Stimulated activated naive B cell treated with anti-CD40 and anti-IgM and Interleukin-4, amounts not matched to agents 10 μg/mL and 1 μg/mL and 100 μg/mL, for 72 hours (primary cell): ENCODE data around the gene SLC38A2.
"Not testable (repeated sequence)": the region's sequence is repeated elsewhere in the genome, so short reads cannot be mapped to it uniquely, and the experiment has no call there.

Experiments
- ATAC-seq, 2 donors: fragments of 150-1000 bp; cut with Tn5 transposase; replicated peaks; 2 replicates each; pipeline ENCODE4 v1.10.0; 2021; ENCODE audit warnings: moderate library complexity in 1 of 2
- DNase-seq: peaks from one replicate; pipeline ENCODE4 v3.0.0; 2021
- H3K27ac Mint-ChIP-seq: one replicate; pipeline ENCODE4 v1.8.0; 2022; ENCODE audit warnings: mild to moderate bottlenecking, mixed read lengths
- H3K27me3 Mint-ChIP-seq, 2 donors: one replicate each; pipeline ENCODE4 v1.8.0; 2022; ENCODE audit warnings: mixed read lengths in 2 of 2
- H3K36me3 Mint-ChIP-seq, 2 donors: one replicate each; pipeline ENCODE4 v1.8.0; 2022; ENCODE audit warnings: mixed read lengths in 2 of 2, mild to moderate bottlenecking in 1 of 2
- H3K4me1 Mint-ChIP-seq, 2 donors: one replicate each; pipeline ENCODE4 v1.8.0; 2022; ENCODE audit warnings: mixed read lengths in 2 of 2, mild to moderate bottlenecking in 1 of 2
- H3K4me3 Mint-ChIP-seq, 2 donors: one replicate each; pipeline ENCODE4 v1.8.0; 2022; ENCODE audit warnings: mild to moderate bottlenecking in 2 of 2, mixed read lengths in 2 of 2, moderate library complexity in 1 of 2
- H3K9me3 Mint-ChIP-seq, 2 donors: one replicate each; pipeline ENCODE4 v1.8.0; 2022; ENCODE audit warnings: mixed read lengths in 2 of 2, mild to moderate bottlenecking in 1 of 2

The SLC38A2 gene

GRCh38 chr12:46403719-46404070 is 31.1 kb upstream of the SLC38A2 start:
- DNase-seq (no peak), ATAC-seq (no peak)
- H3K27me3 Mint-ChIP-seq = no peaks in the 10 kb centered on the region
- H3K27ac Mint-ChIP-seq = no peak overlapping the region
- H3K4me1 Mint-ChIP-seq = peaks cover 29 to 59% of the 10 kb centered on the region in 2 donors
- no peaks in the 10 kb centered on the region for H3K9me3 Mint-ChIP-seq
- peaks cover 6% of the 10 kb centered on the region in 2 donors for H3K36me3 Mint-ChIP-seq
- no peak overlapping the region for H3K4me3 Mint-ChIP-seq

GRCh38 chr12:46402941-46403718 is 30.6 kb upstream of the SLC38A2 start:
- H3K36me3 Mint-ChIP-seq = peaks cover 11% of the 10 kb centered on the region in 2 donors
- no peak overlapping the region for H3K4me3 Mint-ChIP-seq
- no peak for ATAC-seq
- H3K4me1 Mint-ChIP-seq = peaks cover 29 to 65% of the 10 kb centered on the region in 2 donors
- no peaks in the 10 kb centered on the region for H3K27me3 Mint-ChIP-seq
- no peak overlapping the region for H3K27ac Mint-ChIP-seq
- no peaks in the 10 kb centered on the region for H3K9me3 Mint-ChIP-seq
- no peak for DNase-seq

- ATAC-seq (no peak), DNase-seq (no peak)
- H3K36me3 Mint-ChIP-seq = peaks cover 11 to 12% of the 10 kb centered on the region in 2 donors
- H3K9me3 Mint-ChIP-seq = no peaks in the 10 kb centered on the region
- H3K4me1 Mint-ChIP-seq = peaks cover 29 to 66% of the 10 kb centered on the region in 2 donors
- H3K4me3 Mint-ChIP-seq = no peak overlapping the region
- no peaks in the 10 kb centered on the region for H3K27me3 Mint-ChIP-seq
- H3K27ac Mint-ChIP-seq = no peak overlapping the region
Observed at GRCh38 chr12:46402451-46402850, 29.9 kb upstream of the SLC38A2 start.

GRCh38 chr12:46401662-46402061 is 29.1 kb upstream of the SLC38A2 start:
- Mint-ChIP-seq H3K36me3 (peaks cover 11 to 12% of the 10 kb centered on the region in 2 donors), H3K4me3 (no peak overlapping the region), H3K27ac (no peak overlapping the region), H3K27me3 (no peaks in the 10 kb centered on the region), H3K4me1 (peaks cover 29 to 64% of the 10 kb centered on the region in 2 donors), H3K9me3 (no peaks in the 10 kb centered on the region)
- DNase-seq = no peak
- ATAC-seq = peak in 1 of 2 donors; percentile 21

GRCh38 chr12:46400406-46400805 is 27.8 kb upstream of the SLC38A2 start:
- Mint-ChIP-seq H3K27me3 (no peaks in the 10 kb centered on the region), H3K4me3 (no peak overlapping the region), H3K9me3 (no peaks in the 10 kb centered on the region), H3K4me1 (peaks cover 24 to 59% of the 10 kb centered on the region in 2 donors), H3K27ac (no peak overlapping the region), H3K36me3 (peaks cover 7 to 8% of the 10 kb centered on the region in 2 donors)
- ATAC-seq (no peak), DNase-seq (no peak)

- not testable (repeated sequence) for H3K27me3 Mint-ChIP-seq, H3K9me3 Mint-ChIP-seq, H3K4me3 Mint-ChIP-seq, DNase-seq, ATAC-seq, H3K36me3 Mint-ChIP-seq, H3K27ac Mint-ChIP-seq
- peaks cover 20 to 54% of the 10 kb centered on the region in 2 donors for H3K4me1 Mint-ChIP-seq
Observed at GRCh38 chr12:46399461-46400248, 27.1 kb upstream of the SLC38A2 start.

GRCh38 chr12:46396826-46397225 is 24.3 kb upstream of the SLC38A2 start:
- H3K4me1 Mint-ChIP-seq = peaks cover 13 to 30% of the 10 kb centered on the region in 2 donors
- H3K27me3 Mint-ChIP-seq = no peaks in the 10 kb centered on the region
- H3K27ac Mint-ChIP-seq = no peak overlapping the region
- DNase-seq (no peak), ATAC-seq (no peak)
- peaks cover 8 to 12% of the 10 kb centered on the region in 2 donors for H3K36me3 Mint-ChIP-seq
- no peak overlapping the region for H3K4me3 Mint-ChIP-seq
- no peaks in the 10 kb centered on the region for H3K9me3 Mint-ChIP-seq

- Mint-ChIP-seq H3K4me3 (no peak overlapping the region), H3K27me3 (no peaks in the 10 kb centered on the region), H3K9me3 (no peaks in the 10 kb centered on the region), H3K4me1 (peaks cover 8 to 28% of the 10 kb centered on the region in 2 donors), H3K27ac (no peak overlapping the region), H3K36me3 (peaks cover 8 to 12% of the 10 kb centered on the region in 2 donors)
- no peak for DNase-seq
- no peak for ATAC-seq
Observed at GRCh38 chr12:46395388-46395787, 22.8 kb upstream of the SLC38A2 start.

- Mint-ChIP-seq H3K9me3 (no peaks in the 10 kb centered on the region), H3K27me3 (no peaks in the 10 kb centered on the region), H3K36me3 (peaks cover 3 to 4% of the 10 kb centered on the region in 2 donors), H3K27ac (no peak overlapping the region), H3K4me3 (no peak overlapping the region), H3K4me1 (peaks cover 28 to 42% of the 10 kb centered on the region in 2 donors)
- ATAC-seq (no peak), DNase-seq (no peak)
Observed at GRCh38 chr12:46391630-46392029, 19.1 kb upstream of the SLC38A2 start.

- DNase-seq (no peak), ATAC-seq (no peak)
- no peaks in the 10 kb centered on the region for H3K27me3 Mint-ChIP-seq
- peak overlapping the region; percentile 11 to 32 for H3K4me3 Mint-ChIP-seq
- peaks cover 3 to 4% of the 10 kb centered on the region in 2 donors for H3K36me3 Mint-ChIP-seq
- no peaks in the 10 kb centered on the region for H3K9me3 Mint-ChIP-seq
- H3K27ac Mint-ChIP-seq = peak overlapping the region; percentile 42
- peaks cover 28 to 46% of the 10 kb centered on the region in 2 donors for H3K4me1 Mint-ChIP-seq
Observed at GRCh38 chr12:46390881-46391280, 18.3 kb upstream of the SLC38A2 start.

- peak overlapping the region; percentile 42 for H3K27ac Mint-ChIP-seq
- no peaks in the 10 kb centered on the region for H3K9me3 Mint-ChIP-seq
Observed at GRCh38 chr12:46390304-46390703, 17.7 kb upstream of the SLC38A2 start.

GRCh38 chr12:46389031-46389616 is 16.6 kb upstream of the SLC38A2 start:
- Mint-ChIP-seq H3K4me3 (peak overlapping the region in 1 of 2 donors; percentile 39), H3K27ac (peak overlapping the region; percentile 75), H3K4me1 (peaks cover 39 to 58% of the 10 kb centered on the region in 2 donors), H3K36me3 (peaks cover 0 to 3% of the 10 kb centered on the region in 2 donors), H3K27me3 (no peaks in the 10 kb centered on the region), H3K9me3 (no peaks in the 10 kb centered on the region)
- DNase-seq = no peak
- no peak for ATAC-seq

More at GRCh38 chr12:46390304-46390703, 17.7 kb upstream of the SLC38A2 start:
- ATAC-seq (no peak), DNase-seq (no peak)
- Mint-ChIP-seq H3K4me1 (peaks cover 31 to 51% of the 10 kb centered on the region in 2 donors), H3K36me3 (peaks cover 3 to 4% of the 10 kb centered on the region in 2 donors), H3K4me3 (peak overlapping the region in 1 of 2 donors; percentile 29), H3K27me3 (no peaks in the 10 kb centered on the region)

- ATAC-seq (peak; percentile 74 to 79), DNase-seq (no peak)
- peaks cover 0 to 3% of the 10 kb centered on the region in 2 donors for H3K36me3 Mint-ChIP-seq
- H3K27ac Mint-ChIP-seq = peak overlapping the region; percentile 88
- H3K9me3 Mint-ChIP-seq = no peaks in the 10 kb centered on the region
- H3K27me3 Mint-ChIP-seq = no peaks in the 10 kb centered on the region
- peak overlapping the region; percentile 54 to 70 for H3K4me3 Mint-ChIP-seq
- peaks cover 39 to 59% of the 10 kb centered on the region in 2 donors for H3K4me1 Mint-ChIP-seq
Observed at GRCh38 chr12:46388427-46389021, 16.0 kb upstream of the SLC38A2 start.

- DNase-seq (peak; percentile 63), ATAC-seq (peak; percentile 33 to 53)
- Mint-ChIP-seq H3K36me3 (peaks cover 0 to 3% of the 10 kb centered on the region in 2 donors), H3K9me3 (no peaks in the 10 kb centered on the region), H3K4me3 (peak overlapping the region; percentile 75 to 80), H3K4me1 (peaks cover 41 to 62% of the 10 kb centered on the region in 2 donors), H3K27me3 (no peaks in the 10 kb centered on the region), H3K27ac (peak overlapping the region; percentile 93)
Observed at GRCh38 chr12:46387670-46388069, 15.1 kb upstream of the SLC38A2 start.
